NCI-H510A treated with DMSO at 0.1 percent for 48 hours (cell line): ENCODE results near the gene CNTNAP3B.
"Not testable (repeated sequence)": the region's sequence is repeated elsewhere in the genome, so short reads cannot be mapped to it uniquely, and the experiment has no call there.

Experiments
- DNase-seq: peaks from one replicate; lab custom pipeline; 2025; lab: John Stamatoyannopoulos, UW

Gene CNTNAP3B

GRCh38 chr9:41977965-41978600, 151.1 kb downstream of the CNTNAP3B start:
- DNase-seq: not testable (repeated sequence)

DNA sequence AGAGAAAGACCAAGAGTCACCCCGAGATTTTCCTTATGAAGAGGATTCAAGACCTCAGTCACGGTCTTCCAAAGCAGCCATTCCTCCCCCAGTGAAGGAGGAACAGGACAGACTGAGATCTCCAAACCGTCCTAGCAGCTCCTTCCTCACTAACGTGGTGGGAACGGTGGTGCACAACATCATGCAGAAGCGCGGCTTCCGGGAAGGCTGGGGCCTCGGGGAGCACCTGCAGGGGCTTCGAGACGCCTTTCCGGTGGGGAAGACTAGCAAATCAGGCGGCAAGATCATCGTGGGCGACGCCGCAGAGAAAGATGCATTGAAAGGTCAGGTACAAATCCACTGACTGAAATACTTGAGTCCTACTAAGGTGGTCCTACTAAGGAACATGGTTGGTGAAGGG, 154.3 kb downstream of the CNTNAP3B start:
- DNase-seq: not testable (repeated sequence)

GRCh38 chr9:41953007-41953406, 176.2 kb downstream of the CNTNAP3B start:
- DNase-seq: not testable (repeated sequence)

GRCh38 chr9:41941738-41942137, 187.5 kb downstream of the CNTNAP3B start:
- not testable (repeated sequence) for DNase-seq

DNA sequence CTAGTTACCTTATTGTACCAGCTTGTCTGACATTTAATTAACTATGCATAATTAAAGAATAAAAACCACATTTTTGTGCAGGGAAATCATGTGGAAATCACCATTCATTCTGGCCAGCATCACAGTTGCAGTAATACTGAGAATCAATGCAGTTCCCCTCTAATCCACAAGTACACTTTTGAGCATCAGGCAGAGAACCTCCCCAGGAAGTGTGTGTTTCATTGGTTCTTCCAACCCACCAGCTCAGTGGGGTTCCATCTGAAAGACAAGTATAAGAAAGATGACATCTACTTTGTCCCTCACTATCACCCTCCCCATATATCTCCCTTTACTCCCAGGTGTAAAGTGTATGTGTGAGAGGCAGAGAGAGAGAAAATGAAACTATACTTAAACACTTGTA, 191.1 kb downstream of the CNTNAP3B start:
- not testable (repeated sequence) for DNase-seq

DNA sequence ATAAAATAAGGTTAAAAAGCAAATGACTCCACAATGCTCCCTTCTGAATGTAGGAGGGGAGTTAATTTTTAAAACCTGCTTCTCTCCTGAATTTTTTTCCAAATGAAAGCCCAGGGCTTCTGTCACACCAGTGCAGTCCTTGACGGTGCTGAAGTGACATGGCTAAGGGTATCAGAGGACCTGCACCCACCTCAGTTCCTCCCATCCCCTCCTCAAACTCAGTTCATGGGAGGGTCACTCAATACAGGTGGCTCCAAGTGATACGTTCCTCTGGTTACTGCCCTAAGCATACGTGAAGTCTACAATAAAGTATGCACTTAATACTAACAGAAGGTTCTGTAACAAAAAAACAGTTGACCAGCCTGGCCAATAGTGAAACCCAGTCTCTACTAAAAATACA, 193.5 kb downstream of the CNTNAP3B start:
- DNase-seq: not testable (repeated sequence)

- not testable (repeated sequence) for DNase-seq
These were observed 200.1 kb downstream of the CNTNAP3B start for GRCh38 chr9:41929172-41929571.

GRCh38 chr9:41917374-41917773, 211.9 kb downstream of the CNTNAP3B start:
- DNase-seq: not testable (repeated sequence)

DNA sequence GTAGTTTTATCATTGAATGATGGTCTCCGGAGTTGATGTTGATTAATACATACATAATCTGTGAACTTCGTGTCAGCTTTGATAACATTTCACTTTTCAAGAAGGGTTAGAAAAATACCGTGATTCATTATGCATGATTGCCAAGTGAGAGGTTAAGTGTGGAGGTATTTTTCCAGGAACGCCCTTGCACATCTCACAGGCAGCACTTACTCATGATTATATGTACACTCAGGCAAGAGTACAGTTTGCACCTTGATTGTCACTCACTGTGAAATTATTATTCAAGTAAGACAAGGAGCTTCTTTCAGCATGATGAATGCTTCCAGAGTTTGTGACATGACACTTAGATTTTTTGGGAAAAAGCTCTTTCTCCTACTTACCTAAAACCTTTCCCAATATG, 223.7 kb downstream of the CNTNAP3B start:
- DNase-seq: not testable (repeated sequence)

- DNase-seq: not testable (repeated sequence)
These were observed 226.5 kb downstream of the CNTNAP3B start for GRCh38 chr9:41902762-41903161.

- not testable (repeated sequence) for DNase-seq
These were observed 230.4 kb downstream of the CNTNAP3B start for GRCh38 chr9:41898720-41899343.

- DNase-seq: not testable (repeated sequence)
These were observed 254.7 kb downstream of the CNTNAP3B start for GRCh38 chr9:41874557-41874956.

GRCh38 chr9:41855422-41855821, 273.8 kb downstream of the CNTNAP3B start:
- not testable (repeated sequence) for DNase-seq

DNA sequence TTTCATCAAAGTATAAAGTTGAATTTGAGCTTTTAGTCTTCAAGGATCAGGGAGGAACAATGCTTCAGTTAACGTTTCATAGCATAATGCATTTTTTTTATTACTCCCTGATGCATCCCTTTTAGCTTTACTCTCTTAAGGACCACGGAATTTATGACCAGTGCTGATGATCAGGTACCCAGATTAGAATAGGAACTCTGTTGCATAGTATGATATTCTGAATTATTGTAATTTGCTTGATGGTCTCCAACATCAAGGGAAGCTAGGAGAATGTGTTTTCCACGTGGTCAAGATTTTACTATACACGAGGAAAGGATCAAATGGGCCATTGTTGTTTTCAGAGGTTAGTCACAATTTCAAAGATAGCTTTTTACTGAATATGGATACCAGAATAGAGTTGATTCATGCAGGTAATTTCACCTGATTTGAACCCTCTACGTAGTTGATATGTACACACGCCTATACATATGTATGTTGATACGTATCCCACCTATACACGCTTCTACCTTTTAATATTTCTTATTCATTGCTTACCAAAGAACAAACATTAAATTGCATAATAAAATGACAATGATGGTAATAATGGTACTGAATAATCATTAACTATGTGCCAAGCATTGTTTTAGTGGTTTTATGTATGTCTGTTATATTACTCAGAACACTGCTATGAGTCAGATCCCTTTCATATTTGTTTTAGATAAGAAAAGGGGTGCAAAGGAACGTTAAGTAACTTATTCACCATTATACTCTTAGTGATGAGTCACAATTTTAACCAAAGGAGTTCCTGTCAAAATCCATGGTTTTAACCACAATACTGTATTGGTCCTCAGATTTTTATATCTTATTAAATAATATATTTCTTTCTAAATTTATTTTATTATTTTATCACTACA, 277.1 kb downstream of the CNTNAP3B start:
- DNase-seq: not testable (repeated sequence)

GRCh38 chr9:41847829-41848228, 281.4 kb downstream of the CNTNAP3B start:
- not testable (repeated sequence) for DNase-seq
